Brain microvascular endothelial cell (primary cell): Measurements from ENCODE around the gene ULK2.
"Not testable (repeated sequence)": the region's sequence is repeated elsewhere in the genome, so short reads cannot be mapped to it uniquely, and the experiment has no call there.

Experiments used
- DNase-seq: peaks from one replicate; pipeline ENCODE4 v3.0.0-alpha.2; 2020
- H3K27ac ChIP-seq: fragments of 250-450 bp; sonication (Bioruptor Pico); 2 replicates; pipeline ENCODE4 v1.5.1; 2020; ENCODE audit warnings: mild to moderate bottlenecking, moderate library complexity
- H3K27me3 ChIP-seq: fragments of 250-450 bp; sonication (Bioruptor Pico); replicated peaks from 2 replicates; pipeline ENCODE4 v1.5.1; 2020; ENCODE audit warnings: mild to moderate bottlenecking
- H3K36me3 ChIP-seq: fragments of 250-450 bp; sonication (Bioruptor Pico); replicated peaks from 2 replicates; pipeline ENCODE4 v1.5.1; 2020; ENCODE audit warnings: mild to moderate bottlenecking
- H3K4me3 ChIP-seq: 2 replicates; pipeline ENCODE4 v1.5.1; 2011; ENCODE audit warnings: low read depth, mild to moderate bottlenecking, control low read depth, low read length, moderate library complexity
- in situ Hi-C: cut with HindIII; loops from 2 replicates; pipeline ENCODE4 v1.10.0; 2017; ENCODE audit warnings: low sequenced_read_pairs, low pct_ligation_motif_present
- TF ChIP-seq, protein P1 (sequence below): IDR thresholded peaks from 2 replicates; pipeline ENCODE4 v1.5.1; 2011; ENCODE audit warnings: low read depth, mild to moderate bottlenecking, moderate library complexity, low read length, control low read depth, inconsistent platforms; ENCODE audit errors: missing control alignments

ULK2 gene

GRCh38 chr17:19904412-19904811 is 36.7 kb upstream of the ULK2 start:
- Histone ChIP-seq H3K27ac (no peak overlapping the region), H3K36me3 (peaks cover 31% of the 10 kb centered on the region), H3K4me3 (no peak overlapping the region), H3K27me3 (no peaks in the 10 kb centered on the region)
- DNase-seq, result no peak
- in situ Hi-C loops, result no loop called here
- TF ChIP-seq, protein P1, sequence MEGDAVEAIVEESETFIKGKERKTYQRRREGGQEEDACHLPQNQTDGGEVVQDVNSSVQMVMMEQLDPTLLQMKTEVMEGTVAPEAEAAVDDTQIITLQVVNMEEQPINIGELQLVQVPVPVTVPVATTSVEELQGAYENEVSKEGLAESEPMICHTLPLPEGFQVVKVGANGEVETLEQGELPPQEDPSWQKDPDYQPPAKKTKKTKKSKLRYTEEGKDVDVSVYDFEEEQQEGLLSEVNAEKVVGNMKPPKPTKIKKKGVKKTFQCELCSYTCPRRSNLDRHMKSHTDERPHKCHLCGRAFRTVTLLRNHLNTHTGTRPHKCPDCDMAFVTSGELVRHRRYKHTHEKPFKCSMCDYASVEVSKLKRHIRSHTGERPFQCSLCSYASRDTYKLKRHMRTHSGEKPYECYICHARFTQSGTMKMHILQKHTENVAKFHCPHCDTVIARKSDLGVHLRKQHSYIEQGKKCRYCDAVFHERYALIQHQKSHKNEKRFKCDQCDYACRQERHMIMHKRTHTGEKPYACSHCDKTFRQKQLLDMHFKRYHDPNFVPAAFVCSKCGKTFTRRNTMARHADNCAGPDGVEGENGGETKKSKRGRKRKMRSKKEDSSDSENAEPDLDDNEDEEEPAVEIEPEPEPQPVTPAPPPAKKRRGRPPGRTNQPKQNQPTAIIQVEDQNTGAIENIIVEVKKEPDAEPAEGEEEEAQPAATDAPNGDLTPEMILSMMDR, result no peak

GRCh38 chr17:19900809-19901208 is 33.1 kb upstream of the ULK2 start:
- DNase-seq, result no peak

GRCh38 chr17:19897903-19898302 is 30.2 kb upstream of the ULK2 start:
- Histone ChIP-seq H3K27me3 (no peaks in the 10 kb centered on the region), H3K36me3 (no peaks in the 10 kb centered on the region), H3K27ac (no peak overlapping the region), H3K4me3 (no peak overlapping the region)
- in situ Hi-C loops, result no loop called here
- TF ChIP-seq, protein P1, result no peak
- DNase-seq, result peak; percentile 58

More at GRCh38 chr17:19900809-19901208, 33.1 kb upstream of the ULK2 start:
- Histone ChIP-seq H3K4me3 (no peak overlapping the region), H3K27me3 (no peaks in the 10 kb centered on the region), H3K27ac (no peak overlapping the region), H3K36me3 (peaks cover 13% of the 10 kb centered on the region)
- TF ChIP-seq, protein P1, result no peak
- in situ Hi-C loops, result no loop called here

- in situ Hi-C loops, result no loop called here
- no peak for DNase-seq
- H3K27ac ChIP-seq, result no peak overlapping the region
Observed at GRCh38 chr17:19897090-19897837, 29.5 kb upstream of the ULK2 start.

GRCh38 chr17:19896679-19897078 is 28.9 kb upstream of the ULK2 start:
- TF ChIP-seq, protein P1, result no peak
- Histone ChIP-seq H3K27ac (no peak overlapping the region), H3K4me3 (no peak overlapping the region), H3K27me3 (no peaks in the 10 kb centered on the region), H3K36me3 (no peaks in the 10 kb centered on the region)
- DNase-seq, result no peak
- in situ Hi-C loops, result no loop called here

More at GRCh38 chr17:19897090-19897837, 29.5 kb upstream of the ULK2 start:
- Histone ChIP-seq H3K4me3 (no peak overlapping the region), H3K27me3 (no peaks in the 10 kb centered on the region), H3K36me3 (no peaks in the 10 kb centered on the region)
- TF ChIP-seq, protein P1, result no peak

DNA sequence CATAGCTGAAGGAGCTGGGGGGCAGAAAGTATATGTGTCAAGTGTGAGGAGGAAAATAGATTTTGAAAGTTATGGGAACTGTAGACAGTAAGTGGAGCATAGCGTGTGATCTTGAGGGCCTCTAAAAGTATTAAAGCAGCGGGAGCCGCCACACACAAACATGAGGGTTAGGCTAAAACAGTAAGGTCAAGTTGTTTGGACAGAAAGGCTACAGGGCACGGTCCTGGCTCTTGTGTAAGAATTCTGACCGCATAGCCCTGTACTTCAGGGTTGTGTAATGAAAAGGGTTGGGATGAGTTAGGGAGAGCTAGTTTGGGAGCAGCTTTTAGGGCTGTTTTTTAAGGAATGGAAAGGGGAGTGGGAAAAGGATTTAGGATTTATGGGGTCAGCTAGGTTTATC is 22.8 kb upstream of the ULK2 start:
- in situ Hi-C loops, H3K4me3 ChIP-seq, H3K27me3 ChIP-seq, DNase-seq, H3K36me3 ChIP-seq, H3K27ac ChIP-seq: not testable (repeated sequence)

GRCh38 chr17:19890001-19890400 is 22.3 kb upstream of the ULK2 start:
- H3K27ac ChIP-seq, in situ Hi-C loops, H3K4me3 ChIP-seq, H3K36me3 ChIP-seq, DNase-seq, H3K27me3 ChIP-seq: not testable (repeated sequence)
